Liver (tissue), 3 donors: ENCODE measurements around the gene KLHDC7B.

Experiments
- ATF3 ChIP-seq: IDR thresholded peaks from 2 replicates; pipeline ENCODE4 v1.6.1; 2016; ENCODE audit warnings: antibody characterized with exemption
- CTCF ChIP-seq: fragments of 150-350 bp; IDR thresholded peaks from 2 replicates; pipeline ENCODE4 v1.5.1; 2017; ENCODE audit warnings: improper control_type of control experiment, low read depth, low read length; ENCODE audit not compliant: missing input control
- EGR1 ChIP-seq, 2 donors: IDR thresholded peaks; 2 replicates each; pipeline ENCODE4 v1.6.1; 2016 to 2018; ENCODE audit warnings: antibody characterized with exemption in 2 of 2, low read depth in 2 of 2
- FOXA1 ChIP-seq: IDR thresholded peaks from 2 replicates; pipeline ENCODE4 v1.6.1; 2016; ENCODE audit warnings: antibody characterized with exemption
- GABPA ChIP-seq, 2 donors: IDR thresholded peaks in 1 of 2; conservative IDR thresholded peaks in 1 of 2; 2 replicates each; pipeline ENCODE4 v1.6.1; 2016; ENCODE audit warnings: antibody characterized with exemption in 2 of 2, mild to moderate bottlenecking in 1 of 2, moderate library complexity in 1 of 2
- HNF4G ChIP-seq: IDR thresholded peaks from 2 replicates; pipeline ENCODE4 v1.6.1; 2016; ENCODE audit warnings: antibody characterized with exemption
- JUND ChIP-seq, 2 donors: IDR thresholded peaks; 2 replicates each; pipeline ENCODE4 v1.6.1; 2016; ENCODE audit warnings: antibody characterized with exemption in 2 of 2
- MAX ChIP-seq: IDR thresholded peaks from 2 replicates; pipeline ENCODE4 v1.6.1; 2016; ENCODE audit warnings: antibody characterized with exemption
- RAD21 ChIP-seq, 2 donors: IDR thresholded peaks; 2 replicates each; pipeline ENCODE4 v1.6.1; 2016; ENCODE audit warnings: antibody characterized with exemption in 2 of 2, mild to moderate bottlenecking in 2 of 2
- RXRA ChIP-seq, 2 donors: IDR thresholded peaks; 2 replicates each; pipeline ENCODE4 v1.6.1; 2017 to 2018; ENCODE audit warnings: antibody characterized with exemption in 2 of 2, mild to moderate bottlenecking in 1 of 2
- SP1 ChIP-seq: IDR thresholded peaks from 2 replicates; pipeline ENCODE4 v1.6.1; 2018; ENCODE audit warnings: antibody characterized with exemption, mild to moderate bottlenecking
- TAF1 ChIP-seq: conservative IDR thresholded peaks from 2 replicates; pipeline ENCODE4 v1.6.1; 2016; ENCODE audit warnings: antibody characterized with exemption, mild to moderate bottlenecking
- YY1 ChIP-seq: IDR thresholded peaks from 2 replicates; pipeline ENCODE4 v1.6.1; 2016; ENCODE audit warnings: antibody characterized with exemption, mild to moderate bottlenecking
- ZBTB33 ChIP-seq: IDR thresholded peaks from 2 replicates; pipeline ENCODE4 v1.6.1; 2016; ENCODE audit warnings: antibody characterized with exemption
- donor health status: healthy.
- donor health status: healthy.

- no peak for TF ChIP-seq CTCF
- TF ChIP-seq EGR1 (IDR thresholded peaks at IDR 0.05; ENCODE audit: low read depth in 2 of 2): no peak
- TF ChIP-seq MAX: no peak
- no peak for TF ChIP-seq GABPA (IDR thresholded peaks at IDR 0.05 in 1 of 2, conservative IDR thresholded peaks at IDR 0.05 in 1 of 2)
- no peak for TF ChIP-seq SP1
- TF ChIP-seq TAF1: no peak
- no peak for TF ChIP-seq ATF3
- TF ChIP-seq RAD21 (IDR thresholded peaks at IDR 0.05): no peak
- TF ChIP-seq YY1: no peak
- no peak for TF ChIP-seq JUND (IDR thresholded peaks at IDR 0.05)
- TF ChIP-seq HNF4G: no peak
- TF ChIP-seq ZBTB33: no peak
- TF ChIP-seq RXRA (IDR thresholded peaks at IDR 0.05): no peak
- TF ChIP-seq FOXA1: no peak
Measured at GRCh38 chr22:50581031-50581949, 35.6 kb downstream of the KLHDC7B start.
